Stomach (tissue), 4 donors: ENCODE measurements around the gene LRP1B.

ENCODE experiments used
- CTCF ChIP-seq, 7 experiments: fragments of 450-650 bp in 4 of 7; fragments of 200-600 bp in 3 of 7; sonication (generic) in 3 of 7; IDR thresholded peaks; one replicate each; pipeline ENCODE4 v1.5.1; 2016 to 2019; ENCODE audit warnings: antibody characterized with exemption in 7 of 7, control low read depth in 2 of 7, mild to moderate bottlenecking in 1 of 7
- POLR2A ChIP-seq, 4 donors: fragments of 450-650 bp; IDR thresholded peaks; one replicate each; pipeline ENCODE4 v1.6.1; 2016; ENCODE audit warnings: antibody characterized with exemption in 4 of 4, control low read depth in 2 of 4, mild to moderate bottlenecking in 1 of 4, moderate library complexity in 1 of 4

GRCh38 chr2:140199312-140199711, 1931.5 kb downstream of the LRP1B start:
- TF ChIP-seq CTCF (IDR thresholded peaks at IDR 0.05) (no peak), POLR2A (IDR thresholded peaks at IDR 0.05) (no peak)
